Measurements from ENCODE around the gene C21orf91.

C21orf91 gene

GRCh38 chr21:17780539-17780938, 38.6 kb downstream of the C21orf91 start:
- TF ChIP-seq, protein P1, sequence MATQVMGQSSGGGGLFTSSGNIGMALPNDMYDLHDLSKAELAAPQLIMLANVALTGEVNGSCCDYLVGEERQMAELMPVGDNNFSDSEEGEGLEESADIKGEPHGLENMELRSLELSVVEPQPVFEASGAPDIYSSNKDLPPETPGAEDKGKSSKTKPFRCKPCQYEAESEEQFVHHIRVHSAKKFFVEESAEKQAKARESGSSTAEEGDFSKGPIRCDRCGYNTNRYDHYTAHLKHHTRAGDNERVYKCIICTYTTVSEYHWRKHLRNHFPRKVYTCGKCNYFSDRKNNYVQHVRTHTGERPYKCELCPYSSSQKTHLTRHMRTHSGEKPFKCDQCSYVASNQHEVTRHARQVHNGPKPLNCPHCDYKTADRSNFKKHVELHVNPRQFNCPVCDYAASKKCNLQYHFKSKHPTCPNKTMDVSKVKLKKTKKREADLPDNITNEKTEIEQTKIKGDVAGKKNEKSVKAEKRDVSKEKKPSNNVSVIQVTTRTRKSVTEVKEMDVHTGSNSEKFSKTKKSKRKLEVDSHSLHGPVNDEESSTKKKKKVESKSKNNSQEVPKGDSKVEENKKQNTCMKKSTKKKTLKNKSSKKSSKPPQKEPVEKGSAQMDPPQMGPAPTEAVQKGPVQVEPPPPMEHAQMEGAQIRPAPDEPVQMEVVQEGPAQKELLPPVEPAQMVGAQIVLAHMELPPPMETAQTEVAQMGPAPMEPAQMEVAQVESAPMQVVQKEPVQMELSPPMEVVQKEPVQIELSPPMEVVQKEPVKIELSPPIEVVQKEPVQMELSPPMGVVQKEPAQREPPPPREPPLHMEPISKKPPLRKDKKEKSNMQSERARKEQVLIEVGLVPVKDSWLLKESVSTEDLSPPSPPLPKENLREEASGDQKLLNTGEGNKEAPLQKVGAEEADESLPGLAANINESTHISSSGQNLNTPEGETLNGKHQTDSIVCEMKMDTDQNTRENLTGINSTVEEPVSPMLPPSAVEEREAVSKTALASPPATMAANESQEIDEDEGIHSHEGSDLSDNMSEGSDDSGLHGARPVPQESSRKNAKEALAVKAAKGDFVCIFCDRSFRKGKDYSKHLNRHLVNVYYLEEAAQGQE (IDR thresholded peaks at IDR 0.05; ENCODE audit: insufficient read depth in 1 of 2, low read depth in 2 of 2, low read length in 2 of 2), result no peak
- TF ChIP-seq TAF1 (IDR thresholded peaks at IDR 0.05; ENCODE audit: borderline replicate concordance, insufficient read depth, low read length), result no peak
- TF ChIP-seq FOXP2 (optimal IDR thresholded peaks at IDR 0.05; ENCODE audit: borderline replicate concordance, extremely low read depth, extremely low read length, insufficient read depth), result no peak
- TF ChIP-seq SIN3A (IDR thresholded peaks at IDR 0.05; ENCODE audit: borderline replicate concordance, insufficient read depth, low read length), result no peak
- TF ChIP-seq POLR2AphosphoS5 (IDR thresholded peaks at IDR 0.05; ENCODE audit: low read depth, low read length), result no peak

GRCh38 chr21:17779980-17780379, 39.2 kb downstream of the C21orf91 start:
- TF ChIP-seq, protein P1 (IDR thresholded peaks at IDR 0.05; ENCODE audit: insufficient read depth in 1 of 2, low read depth in 2 of 2, low read length in 2 of 2), result no peak
- TF ChIP-seq POLR2AphosphoS5 (IDR thresholded peaks at IDR 0.05; ENCODE audit: low read depth, low read length) (no peak), TAF1 (IDR thresholded peaks at IDR 0.05; ENCODE audit: borderline replicate concordance, insufficient read depth, low read length) (no peak), SIN3A (IDR thresholded peaks at IDR 0.05; ENCODE audit: borderline replicate concordance, insufficient read depth, low read length) (no peak), FOXP2 (optimal IDR thresholded peaks at IDR 0.05; ENCODE audit: borderline replicate concordance, extremely low read depth, extremely low read length, insufficient read depth) (no peak)

- TF ChIP-seq TAF1 (IDR thresholded peaks at IDR 0.05; ENCODE audit: borderline replicate concordance, insufficient read depth, low read length) (no peak), SIN3A (IDR thresholded peaks at IDR 0.05; ENCODE audit: borderline replicate concordance, insufficient read depth, low read length) (no peak), POLR2AphosphoS5 (IDR thresholded peaks at IDR 0.05; ENCODE audit: low read depth, low read length) (no peak), FOXP2 (optimal IDR thresholded peaks at IDR 0.05; ENCODE audit: borderline replicate concordance, extremely low read depth, extremely low read length, insufficient read depth) (no peak)
- TF ChIP-seq, protein P1 (IDR thresholded peaks at IDR 0.05; ENCODE audit: insufficient read depth in 1 of 2, low read depth in 2 of 2, low read length in 2 of 2), result no peak
These were observed 39.7 kb downstream of the C21orf91 start for GRCh38 chr21:17779496-17779895.

DNA sequence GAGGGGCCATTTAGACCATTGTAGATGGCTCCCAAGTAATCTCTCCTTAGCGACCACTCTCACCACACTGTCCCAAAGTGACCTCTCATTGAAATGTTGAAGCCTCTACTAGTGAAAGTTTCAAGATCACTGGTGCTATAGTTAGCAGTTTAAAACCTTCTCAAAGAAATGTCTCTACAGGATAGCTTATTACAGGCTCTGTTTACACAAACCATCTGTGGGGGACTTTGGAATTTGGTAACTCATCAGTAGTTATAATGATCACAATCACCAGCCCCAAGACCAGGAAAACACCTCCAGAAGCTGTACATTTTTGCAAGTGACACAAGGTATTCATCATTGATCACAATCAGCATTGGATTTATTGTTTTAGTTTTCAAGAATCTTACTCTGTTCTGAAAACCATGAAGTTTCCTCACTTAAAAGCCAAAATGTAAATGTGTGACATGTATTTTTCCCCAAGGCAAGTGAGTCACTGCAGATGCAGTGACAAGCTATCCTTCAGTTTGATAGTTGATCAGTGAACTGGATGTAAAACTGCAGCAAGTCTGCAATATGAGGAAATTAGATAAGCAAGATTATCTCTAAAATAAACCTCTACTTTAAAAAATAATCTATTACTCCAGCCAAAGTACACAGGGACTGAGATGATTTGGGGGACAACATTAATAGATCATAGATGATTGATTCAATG, 41.9 kb downstream of the C21orf91 start:
- TF ChIP-seq POLR2AphosphoS5 (IDR thresholded peaks at IDR 0.05; ENCODE audit: low read depth, low read length) (no peak), FOXP2 (optimal IDR thresholded peaks at IDR 0.05; ENCODE audit: borderline replicate concordance, extremely low read depth, extremely low read length, insufficient read depth) (no peak), TAF1 (IDR thresholded peaks at IDR 0.05; ENCODE audit: borderline replicate concordance, insufficient read depth, low read length) (no peak), SIN3A (IDR thresholded peaks at IDR 0.05; ENCODE audit: borderline replicate concordance, insufficient read depth, low read length) (no peak)
- TF ChIP-seq, protein P1 (IDR thresholded peaks at IDR 0.05; ENCODE audit: insufficient read depth in 1 of 2, low read depth in 2 of 2, low read length in 2 of 2), result no peak
